ENCODE results near the gene KRT32.

DNA sequence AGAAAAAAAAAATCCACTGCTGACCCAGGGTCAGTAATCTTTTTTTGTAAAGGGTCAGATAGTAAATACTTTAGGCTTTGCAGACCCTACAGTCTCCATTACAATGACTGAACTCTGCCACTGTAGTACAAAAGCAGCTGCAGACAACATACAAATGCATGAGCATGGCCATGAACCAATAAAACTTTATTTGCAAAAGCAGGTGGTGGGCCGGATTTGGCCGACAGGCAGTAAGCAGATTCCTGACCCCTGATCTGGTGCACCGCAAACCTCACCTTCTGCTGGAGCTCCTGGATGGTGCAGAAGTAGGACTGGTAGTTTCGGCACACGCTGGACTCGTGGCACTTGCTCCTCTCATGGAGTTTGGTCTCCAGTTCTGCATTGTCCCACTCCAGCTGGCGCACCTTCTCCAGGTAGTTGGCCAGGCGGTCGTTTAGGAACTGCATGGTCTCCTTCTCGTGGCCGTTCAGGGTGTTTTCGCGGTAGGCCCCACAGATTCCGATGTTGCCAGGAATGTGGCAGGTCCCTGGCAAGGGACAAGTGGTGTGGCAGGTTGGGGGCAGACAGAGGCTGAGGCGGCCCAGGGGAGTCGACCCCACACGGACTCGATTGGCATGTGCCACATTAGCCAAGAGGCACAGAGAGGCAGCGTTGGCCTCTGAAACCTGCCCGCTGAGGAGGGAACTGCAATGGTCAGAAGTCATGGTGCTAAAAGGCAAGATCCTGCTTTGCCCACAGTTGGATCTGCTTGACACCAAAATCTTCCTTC, 55.9 kb downstream of the KRT32 start:
- TF ChIP-seq, protein P1, sequence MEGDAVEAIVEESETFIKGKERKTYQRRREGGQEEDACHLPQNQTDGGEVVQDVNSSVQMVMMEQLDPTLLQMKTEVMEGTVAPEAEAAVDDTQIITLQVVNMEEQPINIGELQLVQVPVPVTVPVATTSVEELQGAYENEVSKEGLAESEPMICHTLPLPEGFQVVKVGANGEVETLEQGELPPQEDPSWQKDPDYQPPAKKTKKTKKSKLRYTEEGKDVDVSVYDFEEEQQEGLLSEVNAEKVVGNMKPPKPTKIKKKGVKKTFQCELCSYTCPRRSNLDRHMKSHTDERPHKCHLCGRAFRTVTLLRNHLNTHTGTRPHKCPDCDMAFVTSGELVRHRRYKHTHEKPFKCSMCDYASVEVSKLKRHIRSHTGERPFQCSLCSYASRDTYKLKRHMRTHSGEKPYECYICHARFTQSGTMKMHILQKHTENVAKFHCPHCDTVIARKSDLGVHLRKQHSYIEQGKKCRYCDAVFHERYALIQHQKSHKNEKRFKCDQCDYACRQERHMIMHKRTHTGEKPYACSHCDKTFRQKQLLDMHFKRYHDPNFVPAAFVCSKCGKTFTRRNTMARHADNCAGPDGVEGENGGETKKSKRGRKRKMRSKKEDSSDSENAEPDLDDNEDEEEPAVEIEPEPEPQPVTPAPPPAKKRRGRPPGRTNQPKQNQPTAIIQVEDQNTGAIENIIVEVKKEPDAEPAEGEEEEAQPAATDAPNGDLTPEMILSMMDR (IDR thresholded peaks at IDR 0.05) = no peak
- no peak for TF ChIP-seq POLR2A (IDR thresholded peaks at IDR 0.05)

All from lower leg skin (tissue), 3 donors.